NCI-H187 (cell line): ENCODE data around the gene TMEM167A.

Experiments
- DNase-seq, 2 experiments: peaks; one replicate each; lab custom pipeline; 2025; lab: John Stamatoyannopoulos, UW

TMEM167A gene

DNA sequence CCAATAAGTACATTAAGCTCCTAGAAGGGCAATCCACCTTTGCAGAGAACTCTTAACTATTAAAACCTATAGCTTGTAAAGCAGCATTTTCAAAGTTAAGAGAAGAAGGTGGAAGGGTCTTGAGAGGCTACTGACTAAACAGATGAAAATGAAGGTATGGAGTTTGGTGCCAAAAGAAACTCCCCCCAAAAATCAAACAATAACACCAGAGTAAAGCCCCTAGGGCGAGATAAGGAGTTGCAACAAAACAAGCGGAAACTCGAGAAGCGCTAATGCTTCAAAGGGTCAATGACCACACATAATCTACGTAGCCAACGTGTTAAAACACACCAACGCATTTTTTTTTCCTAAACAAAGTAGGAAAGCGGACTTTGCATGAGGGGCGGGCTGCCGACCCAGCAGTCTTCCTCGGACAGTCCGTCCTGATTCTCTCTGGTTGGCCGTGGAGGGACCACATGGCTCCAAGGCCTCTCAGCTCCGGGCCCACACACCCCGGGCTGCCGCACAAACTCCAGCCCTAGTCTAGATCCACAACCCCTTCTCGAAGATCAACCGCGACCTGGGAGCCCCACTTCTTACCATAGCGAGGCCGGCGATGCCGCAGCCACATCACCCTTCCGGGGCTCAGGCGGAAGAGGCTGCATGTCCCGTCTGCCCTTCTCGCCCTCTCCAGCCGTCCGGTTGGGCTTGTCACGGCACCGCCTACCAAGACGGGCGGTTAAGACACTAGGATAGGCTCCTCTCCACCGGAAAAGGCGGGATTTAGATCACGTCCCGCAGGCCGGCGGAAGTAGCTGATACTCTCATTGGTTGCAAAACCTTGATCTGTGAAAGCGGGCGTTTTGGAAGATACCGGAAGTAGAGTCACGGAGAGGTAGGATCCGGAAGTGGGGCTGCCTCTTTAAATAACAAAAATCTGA is at the start of gene TMEM167A, which contains the start of gene XRCC4:
TMEM167A (minus strand) TSS at position 653 of the 920 bp plus-strand sequence; CDS start at position 582, 71 bp downstream.
XRCC4 (plus strand) TSS at position 806 of the 920 bp plus-strand sequence. CDS start 27,373 bp downstream, outside the sequence.
- DNase-seq, result peak; percentile 84 to 96

GRCh38 chr5:83126501-83126900 is 49.3 kb upstream of the TMEM167A start:
- no peak for DNase-seq

DNA sequence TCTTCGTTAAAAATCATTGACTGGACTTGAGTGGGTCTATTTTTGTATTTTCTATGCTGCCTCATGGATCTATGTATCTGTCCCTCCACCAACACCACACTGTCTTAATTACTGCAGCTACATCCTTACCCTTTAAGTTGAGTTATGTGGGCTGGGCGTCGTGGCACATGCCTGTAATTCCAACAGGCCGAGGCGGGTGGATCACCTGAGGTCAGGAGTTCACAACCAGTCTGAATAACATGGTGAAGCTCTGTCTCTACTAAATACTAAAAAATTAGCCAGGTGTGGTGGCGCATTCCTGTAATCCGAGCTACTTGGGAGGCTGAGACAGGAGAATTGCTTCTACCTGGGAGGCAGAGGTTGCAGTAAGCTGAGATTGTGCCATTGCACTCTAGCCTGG is 48.4 kb upstream of the TMEM167A start:
- no peak for DNase-seq

DNA sequence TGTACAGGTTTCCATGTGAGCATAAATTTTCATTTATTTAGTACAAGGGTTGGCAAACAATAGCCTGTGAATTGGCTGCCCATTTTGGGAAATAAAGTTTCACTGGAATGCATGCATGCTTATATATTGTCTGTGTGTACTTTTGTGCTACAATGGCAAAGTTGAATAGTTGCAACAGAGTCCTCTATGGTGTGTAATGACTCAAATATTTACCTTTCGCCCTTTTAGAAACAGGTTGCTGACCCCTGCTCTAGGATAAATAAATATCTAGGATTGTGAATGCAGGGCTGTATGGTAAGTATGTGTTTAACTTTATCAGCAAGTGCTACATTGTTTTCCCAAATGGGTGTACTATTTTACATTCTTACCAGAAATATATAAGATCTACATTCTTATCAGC is 47.4 kb upstream of the TMEM167A start:
- DNase-seq, result no peak

GRCh38 chr5:83118976-83119375 is 41.8 kb upstream of the TMEM167A start:
- no peak for DNase-seq

DNA sequence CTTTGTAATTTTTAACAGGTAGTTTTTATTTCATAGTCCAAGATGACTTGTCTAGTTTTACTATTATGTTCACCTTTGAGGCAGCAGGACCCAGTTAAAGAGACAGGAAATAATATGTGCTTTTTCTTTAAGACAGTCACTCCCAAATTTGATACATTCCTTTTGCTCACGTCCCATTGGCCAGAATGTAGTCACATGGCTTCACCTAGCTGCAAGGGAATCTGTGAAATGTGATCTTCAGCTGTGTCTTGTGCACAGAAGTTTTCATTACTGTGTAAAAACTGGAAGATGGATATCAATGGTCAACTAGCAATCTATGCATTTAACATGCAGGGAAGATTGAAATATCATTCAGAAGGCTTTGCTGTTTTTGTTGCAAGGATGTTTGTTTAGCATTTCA is 41.3 kb upstream of the TMEM167A start:
- no peak for DNase-seq

DNA sequence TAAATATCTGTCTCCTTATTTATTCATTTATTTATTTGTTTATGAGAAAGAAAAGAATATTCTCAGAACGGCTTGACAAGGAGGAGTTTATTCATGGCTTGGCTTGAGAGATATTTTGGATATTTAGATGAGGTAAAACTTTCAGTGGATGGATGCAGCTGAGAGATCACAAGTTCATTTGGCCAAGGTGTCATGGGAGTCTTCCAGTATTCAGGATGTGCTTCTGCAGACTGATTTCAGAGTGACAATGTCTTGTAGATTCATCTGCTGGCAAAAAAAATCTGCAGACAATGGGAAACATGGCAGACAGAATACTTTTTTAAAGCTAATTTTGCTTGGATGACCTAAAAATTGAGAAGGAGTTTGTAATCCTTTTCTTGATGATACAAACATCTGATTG is 38.6 kb upstream of the TMEM167A start:
- DNase-seq, result no peak

- no peak for DNase-seq
Measured at GRCh38 chr5:83109380-83109779, 32.2 kb upstream of the TMEM167A start.

DNA sequence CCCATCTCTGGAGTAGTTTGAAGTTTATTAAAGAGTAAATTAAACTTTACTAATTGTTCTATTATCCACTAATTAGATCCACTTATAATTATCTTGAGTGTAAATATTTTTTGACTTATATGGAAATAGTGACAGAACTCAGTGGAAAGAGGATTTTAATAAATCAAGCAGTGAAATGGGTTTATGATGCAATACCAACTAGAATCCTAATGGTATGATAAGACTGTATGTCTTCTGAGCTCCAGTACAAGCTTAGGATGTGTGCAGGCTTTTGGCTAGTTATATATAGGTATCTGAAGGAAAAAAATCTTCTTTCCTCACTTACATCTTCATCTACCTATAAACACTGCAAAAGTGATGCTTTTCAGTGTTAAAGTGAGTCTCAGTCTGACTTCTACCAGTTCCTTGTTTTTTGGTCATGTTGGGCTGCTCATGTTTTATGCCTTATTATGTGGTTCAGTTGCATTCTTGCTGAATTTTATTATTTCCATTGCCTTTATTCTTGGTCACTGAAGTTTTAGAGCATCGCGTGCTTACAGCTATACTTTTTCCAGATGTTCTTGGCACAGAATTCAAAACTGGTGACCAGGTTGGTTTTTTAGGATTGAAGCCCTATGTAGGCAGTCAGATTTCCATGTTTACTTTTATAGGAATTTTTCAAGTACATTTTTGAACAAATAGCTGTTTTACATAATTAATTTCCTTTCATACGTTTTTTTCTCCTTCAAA is 30.7 kb upstream of the TMEM167A start:
- no peak for DNase-seq

DNA sequence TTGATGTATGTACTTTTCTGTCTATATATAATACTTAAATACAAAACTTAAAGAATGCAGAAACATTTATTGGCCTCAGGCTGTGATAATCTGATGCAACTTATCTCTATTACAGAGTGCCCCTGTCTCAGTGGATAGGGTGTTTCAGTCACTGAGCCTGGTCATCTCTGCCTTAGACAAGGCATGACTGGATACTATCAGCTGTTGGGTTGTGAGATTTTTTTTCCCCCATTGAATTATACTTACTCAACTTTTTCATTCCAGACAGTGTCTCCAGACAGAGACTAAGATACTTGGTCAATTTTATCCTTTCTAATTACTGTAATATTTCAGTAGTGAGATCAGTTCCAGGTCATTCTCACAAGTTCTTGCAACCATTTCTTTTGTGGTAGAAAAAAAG is 26.8 kb upstream of the TMEM167A start:
- DNase-seq, result no peak

DNA sequence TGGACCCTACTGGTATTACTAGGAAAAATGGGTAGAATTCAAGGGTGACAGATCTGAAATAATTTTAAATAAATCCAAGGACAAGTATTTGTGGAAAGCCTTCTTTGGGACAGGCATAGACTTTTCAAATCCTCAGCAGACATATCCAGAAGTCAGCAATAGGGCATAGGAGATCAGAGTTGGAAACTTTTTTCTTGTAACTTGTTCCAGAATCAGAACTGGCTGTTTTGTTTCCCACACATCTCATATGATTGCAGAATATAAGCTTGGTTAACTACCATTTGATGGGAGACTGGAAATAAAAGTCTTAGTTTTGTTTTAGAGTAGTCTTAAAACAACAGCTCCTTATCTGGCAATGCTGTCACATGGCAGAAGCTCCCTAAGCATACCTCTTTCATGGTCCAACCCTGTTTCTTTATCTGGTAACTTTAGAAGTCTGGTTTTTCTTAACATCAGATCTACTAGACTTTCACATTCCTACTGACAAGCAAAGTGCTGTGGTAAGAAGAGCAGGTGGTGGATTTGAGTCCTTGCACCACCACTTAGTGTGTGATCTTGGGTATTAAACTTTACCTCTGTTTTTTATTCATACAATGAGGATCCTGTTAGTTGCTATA is 25.3 kb upstream of the TMEM167A start:
- DNase-seq, result no peak

GRCh38 chr5:83101514-83101913 is 24.3 kb upstream of the TMEM167A start:
- DNase-seq, result no peak

DNA sequence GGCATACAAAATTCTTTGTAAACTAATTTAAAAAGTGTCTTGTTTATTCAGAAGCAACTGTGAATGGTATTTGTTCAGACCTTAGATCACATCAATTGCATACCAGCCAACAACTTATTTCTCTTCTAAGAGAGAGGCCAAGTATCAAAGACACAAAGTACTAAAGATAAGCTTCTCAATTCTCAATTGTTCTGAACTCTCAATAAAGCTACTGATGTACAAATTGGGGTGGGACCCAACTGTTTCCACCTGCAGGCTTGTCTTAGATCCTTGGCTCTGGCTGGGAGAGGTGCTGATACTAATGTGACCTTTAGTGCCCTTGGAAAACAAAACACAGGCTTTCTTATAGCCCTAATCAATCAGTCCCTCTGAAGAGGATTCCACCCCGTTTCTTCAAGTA is 22.3 kb upstream of the TMEM167A start:
- DNase-seq, result no peak

- DNase-seq, result no peak
Measured at GRCh38 chr5:83099001-83099400, 21.8 kb upstream of the TMEM167A start.

- DNase-seq, result no peak
Measured at GRCh38 chr5:83097689-83098231, 20.6 kb upstream of the TMEM167A start.

- DNase-seq, result no peak
Measured at GRCh38 chr5:83096660-83097339, 19.6 kb upstream of the TMEM167A start.

- no peak for DNase-seq
Measured at GRCh38 chr5:83095957-83096539, 18.9 kb upstream of the TMEM167A start.

- no peak for DNase-seq
Measured at GRCh38 chr5:83095163-83095956, 18.2 kb upstream of the TMEM167A start.

DNA sequence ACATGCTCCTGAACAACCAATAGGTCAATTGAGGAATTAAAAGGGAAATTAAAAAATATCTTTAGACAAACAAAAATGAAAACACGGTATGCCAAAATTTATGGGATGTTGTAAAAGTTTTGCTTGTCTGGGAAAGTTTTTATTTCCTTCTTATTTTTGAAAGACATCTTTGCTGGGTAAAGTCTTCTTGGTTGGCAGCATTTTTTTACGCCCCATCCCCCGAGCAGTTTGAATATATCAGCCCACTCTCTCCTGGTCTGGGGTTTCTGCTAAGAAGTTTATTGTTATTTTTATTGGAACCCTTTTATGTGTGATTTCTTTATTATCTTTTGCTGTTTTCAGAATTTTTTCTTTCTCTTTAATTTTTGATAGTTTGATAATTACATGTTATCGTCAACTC is 16.5 kb upstream of the TMEM167A start:
- DNase-seq, result no peak

DNA sequence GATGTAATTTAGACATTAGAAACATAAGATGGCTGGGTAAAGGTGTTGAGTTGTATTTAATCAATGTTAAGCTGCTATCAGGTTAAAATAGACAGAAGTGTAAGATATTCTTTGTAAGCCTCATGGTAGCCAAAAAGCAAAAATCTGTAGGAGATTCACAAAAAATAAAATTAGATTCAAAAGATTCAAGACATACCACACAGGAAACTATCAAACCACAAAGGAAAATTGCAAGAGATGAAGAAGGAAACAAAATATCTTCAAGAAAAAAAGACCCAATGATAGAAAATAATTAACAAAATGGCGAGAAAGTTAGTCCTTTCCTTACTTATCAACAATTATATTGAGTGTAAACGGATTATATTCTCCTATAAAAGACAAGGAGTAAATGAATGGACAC is 15.4 kb upstream of the TMEM167A start:
- DNase-seq, result no peak
